PC-3 (cell line): Measurements from ENCODE around the gene PPIL1. TPM values are rescaled to one million over a fixed set of nuclear protein-coding genes. Genes with fewer than 3 reads are reported as not detected.
A peak's percentile ranks its signal among the peaks of the same experiment; 100 is the strongest.

ENCODE experiments used
- ATAC-seq: fragments of 200-7000 bp; cut with Tn5 transposase; 2 replicates; pipeline ENCODE4 v1.9.1; 2020; ENCODE audit warnings: mild to moderate bottlenecking, moderate library complexity
- BruUV-seq: library from RNA; stranded (reverse); fragments of 400-500 nt; replicated peaks from 2 replicates; lab custom pipeline; 2021; lab: Mats Ljungman, UMichigan
- CTCF ChIA-PET: fragments of 300-600 bp; sonication (Branson Sonifier 250); formaldehyde crosslinking; loops from one replicate; lab custom pipeline; 2022; ENCODE audit warnings: antibody characterized with exemption; lab: Charles Lee
- POLR2A ChIA-PET: fragments of 300-600 bp; sonication (Branson Sonifier 250); formaldehyde crosslinking; loops from one replicate; lab custom pipeline; 2022; ENCODE audit warnings: antibody characterized with exemption; ENCODE audit not compliant: unreplicated experiment; lab: Charles Lee
- DNase-seq: peaks from one replicate; pipeline ENCODE4 v3.0.0-alpha.2; 2015
- H2AFZ ChIP-seq: fragments of 300-600 bp; sonication (generic); 2 replicates; pipeline ENCODE4 v1.6.0; 2016; ENCODE audit warnings: antibody characterized with exemption, low read length
- H3F3A ChIP-seq: fragments of 300-600 bp; sonication (generic); one replicate; pipeline ENCODE4 v1.6.0; 2017; ENCODE audit warnings: antibody characterized with exemption, low read length, control low read depth, mild to moderate bottlenecking; ENCODE audit not compliant: unreplicated experiment
- H3K27ac ChIP-seq: fragments of 300-600 bp; sonication (generic); 2 replicates; pipeline ENCODE4 v1.5.1; 2016; ENCODE audit warnings: mild to moderate bottlenecking, low read length
- H3K27me3 ChIP-seq: fragments of 300-600 bp; sonication (generic); 2 replicates; pipeline ENCODE4 v1.6.1; 2016; ENCODE audit warnings: low read length, mixed read lengths
- H3K36me3 ChIP-seq: fragments of 300-600 bp; sonication (generic); 2 replicates; pipeline ENCODE4 v1.6.1; 2016; ENCODE audit warnings: low read depth, mixed run types, low read length, mixed read lengths
- H3K4me1 ChIP-seq: fragments of 300-600 bp; sonication (generic); 2 replicates; pipeline ENCODE4 v1.5.1; 2016; ENCODE audit warnings: low read length; ENCODE audit not compliant: insufficient read depth
- H3K4me2 ChIP-seq: fragments of 300-600 bp; sonication (generic); 2 replicates; pipeline ENCODE4 v1.6.0; 2016; ENCODE audit warnings: low read length
- H3K4me3 ChIP-seq: fragments of 300-600 bp; sonication (generic); 2 replicates; pipeline ENCODE4 v1.5.1; 2016; ENCODE audit warnings: mild to moderate bottlenecking, low read length, mixed read lengths
- H3K79me2 ChIP-seq: fragments of 300-600 bp; sonication (generic); 2 replicates; pipeline ENCODE4 v1.6.1; 2017; ENCODE audit warnings: low read length, mixed read lengths
- H3K9ac ChIP-seq: fragments of 300-600 bp; sonication (generic); 2 replicates; pipeline ENCODE4 v1.6.0; 2016; ENCODE audit warnings: mild to moderate bottlenecking, low read length
- H3K9me2 ChIP-seq: fragments of 300-600 bp; sonication (generic); replicated peaks from 2 replicates; pipeline ENCODE4 v1.6.1; 2016; ENCODE audit warnings: mixed run types, low read length, mixed read lengths
- H3K9me3 ChIP-seq: fragments of 300-600 bp; sonication (generic); 2 replicates; pipeline ENCODE4 v1.6.1; 2016; ENCODE audit warnings: low read length, mixed read lengths
- H4K20me1 ChIP-seq: fragments of 300-600 bp; sonication (generic); 2 replicates; pipeline ENCODE4 v1.6.1; 2016; ENCODE audit warnings: low read length, mixed read lengths
- EZH2 ChIP-seq: fragments of 300-600 bp; sonication (generic); IDR thresholded peaks from one replicate; pipeline ENCODE4 v1.6.1; 2017; ENCODE audit warnings: antibody characterized with exemption, mild to moderate bottlenecking, low read length; ENCODE audit not compliant: unreplicated experiment
- EZH2phosphoT487 ChIP-seq: fragments of 300-600 bp; sonication (generic); IDR thresholded peaks from 2 replicates; pipeline ENCODE4 v1.6.1; 2018; ENCODE audit warnings: mild to moderate bottlenecking, antibody characterized with exemption, low read length, borderline replicate concordance
- intact Hi-C: fragments of 100-400 bp; cut with micrococcal nuclease; formaldehyde crosslinking; loops from 2 replicates; pipeline ENCODE4 v1.9.0; 2023
- total RNA-seq: library from RNA; depleted of rRNA; stranded (reverse); fragments of >200 nt; gene quantifications from 2 replicates; pipeline ENCODE4 v1.2.3, GENCODE V29; 2014
- TF ChIP-seq, protein P1 (sequence below): fragments of 300-600 bp; sonication (generic); conservative IDR thresholded peaks from 2 replicates; pipeline ENCODE4 v1.5.1; 2017; ENCODE audit warnings: antibody characterized with exemption, low read depth, mild to moderate bottlenecking, low read length

PPIL1 gene
- total RNA-seq, 1 experiment from 2014 or later = 39.9 TPM

DNA sequence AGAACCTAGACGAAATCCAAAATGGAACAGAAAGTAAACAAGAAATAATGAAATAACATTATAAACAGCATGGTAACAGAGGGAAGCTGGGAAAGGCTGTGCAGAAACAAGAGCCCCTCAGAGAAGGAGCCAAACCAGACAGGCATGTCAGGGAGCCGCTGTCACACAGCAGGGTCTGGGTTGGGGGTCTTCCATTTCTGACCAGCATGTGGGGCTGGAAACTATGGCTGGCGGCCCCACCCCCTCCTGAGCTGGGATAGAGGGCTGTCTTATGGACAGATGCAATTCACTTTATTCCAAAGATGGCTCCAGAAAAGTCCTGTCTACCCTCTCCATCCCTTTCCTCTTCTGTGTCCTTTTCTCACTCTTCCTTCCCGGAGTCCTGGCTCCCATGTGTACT, 38.5 kb upstream of the PPIL1 start:
- Histone ChIP-seq H3F3A (peaks cover 4% of the 10 kb centered on the region), H3K79me2 (no peaks in the 10 kb centered on the region), H3K4me3 (peak overlapping the region; percentile 35; the same call in 1 of the 2 replicates), H3K27ac (peak overlapping the region; percentile 66), H3K9ac (0 out of 2 replicates have a peak overlapping the region, but pooled peaks have one; percentile 4), H2AFZ (no peak overlapping the region), H3K4me2 (peak overlapping the region; percentile 73), H3K4me1 (peaks cover 47% of the 10 kb centered on the region), H3K27me3 (no peaks in the 10 kb centered on the region), H3K9me3 (no peaks in the 10 kb centered on the region), H3K36me3 (peaks cover 5% of the 10 kb centered on the region; the same call in 1 of the 2 replicates), H3K9me2 (no peaks in the 10 kb centered on the region), H4K20me1 (no peaks in the 10 kb centered on the region)
- POLR2A ChIA-PET = no interaction called here
- no peak for ATAC-seq
- TF ChIP-seq EZH2phosphoT487 (no peak), EZH2 (no peak)
- TF ChIP-seq, protein P1, sequence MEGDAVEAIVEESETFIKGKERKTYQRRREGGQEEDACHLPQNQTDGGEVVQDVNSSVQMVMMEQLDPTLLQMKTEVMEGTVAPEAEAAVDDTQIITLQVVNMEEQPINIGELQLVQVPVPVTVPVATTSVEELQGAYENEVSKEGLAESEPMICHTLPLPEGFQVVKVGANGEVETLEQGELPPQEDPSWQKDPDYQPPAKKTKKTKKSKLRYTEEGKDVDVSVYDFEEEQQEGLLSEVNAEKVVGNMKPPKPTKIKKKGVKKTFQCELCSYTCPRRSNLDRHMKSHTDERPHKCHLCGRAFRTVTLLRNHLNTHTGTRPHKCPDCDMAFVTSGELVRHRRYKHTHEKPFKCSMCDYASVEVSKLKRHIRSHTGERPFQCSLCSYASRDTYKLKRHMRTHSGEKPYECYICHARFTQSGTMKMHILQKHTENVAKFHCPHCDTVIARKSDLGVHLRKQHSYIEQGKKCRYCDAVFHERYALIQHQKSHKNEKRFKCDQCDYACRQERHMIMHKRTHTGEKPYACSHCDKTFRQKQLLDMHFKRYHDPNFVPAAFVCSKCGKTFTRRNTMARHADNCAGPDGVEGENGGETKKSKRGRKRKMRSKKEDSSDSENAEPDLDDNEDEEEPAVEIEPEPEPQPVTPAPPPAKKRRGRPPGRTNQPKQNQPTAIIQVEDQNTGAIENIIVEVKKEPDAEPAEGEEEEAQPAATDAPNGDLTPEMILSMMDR = no peak
- BruUV-seq = no TSS peak
- CTCF ChIA-PET = interaction anchor here (1.7 to 2.1 kb wide), 2 partner anchors 36 to 105 kb away, joined by 9 to 23 read pairs; no protein-coding TSS in a partner anchor
- intact Hi-C loops = loop anchor here (5.0 kb wide), 2 partner anchors 44 to 74 kb away; partner anchors contain the start of gene MTCH1
- no peak for DNase-seq

DNA sequence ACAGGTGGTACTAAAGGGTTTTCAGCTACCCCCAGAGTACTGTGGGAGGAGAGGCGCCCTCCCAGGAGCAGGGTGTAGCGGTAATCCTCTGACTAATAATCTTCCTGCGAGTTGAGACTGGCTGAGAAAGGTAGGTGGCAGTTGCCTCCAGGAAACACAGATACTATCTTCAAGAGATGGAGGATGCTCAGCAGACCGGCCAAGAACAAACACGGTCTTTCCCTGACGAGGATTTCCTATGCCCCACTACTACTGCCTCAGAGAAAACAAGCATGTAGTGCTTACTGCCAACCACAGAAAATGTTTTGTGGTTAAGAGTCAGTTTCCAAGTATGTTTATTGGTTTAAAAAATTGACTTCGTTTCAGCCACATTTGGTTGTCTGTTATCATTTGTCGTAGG, 38.0 kb upstream of the PPIL1 start:
- ChIA-PET CTCF (no interaction called here), POLR2A (no interaction called here)
- Histone ChIP-seq H4K20me1 (no peaks in the 10 kb centered on the region), H3K36me3 (peaks cover 5% of the 10 kb centered on the region; the same call in 1 of the 2 replicates), H3K27ac (peak overlapping the region; percentile 66), H3K9me2 (no peaks in the 10 kb centered on the region), H3K79me2 (no peaks in the 10 kb centered on the region), H3K4me3 (peak overlapping the region; percentile 35; the same call in 1 of the 2 replicates), H2AFZ (no peak overlapping the region), H3K4me1 (peaks cover 52% of the 10 kb centered on the region), H3K9me3 (no peaks in the 10 kb centered on the region), H3K4me2 (peak overlapping the region; percentile 73), H3K9ac (0 out of 2 replicates have a peak overlapping the region, but pooled peaks have one; percentile 1), H3K27me3 (no peaks in the 10 kb centered on the region), H3F3A (peaks cover 4% of the 10 kb centered on the region)
- peak; percentile 88 for ATAC-seq
- intact Hi-C loops = loop anchor here (1.0 to 5.0 kb wide), 4 partner anchors 8 to 106 kb away; partner anchors contain the start of gene MTCH1
- no TSS peak for BruUV-seq
- peak; percentile 96 for DNase-seq
- TF ChIP-seq EZH2phosphoT487 (no peak), EZH2 (no peak)
- TF ChIP-seq, protein P1 = peak; percentile 40; the same call in 1 of the 2 replicates

DNA sequence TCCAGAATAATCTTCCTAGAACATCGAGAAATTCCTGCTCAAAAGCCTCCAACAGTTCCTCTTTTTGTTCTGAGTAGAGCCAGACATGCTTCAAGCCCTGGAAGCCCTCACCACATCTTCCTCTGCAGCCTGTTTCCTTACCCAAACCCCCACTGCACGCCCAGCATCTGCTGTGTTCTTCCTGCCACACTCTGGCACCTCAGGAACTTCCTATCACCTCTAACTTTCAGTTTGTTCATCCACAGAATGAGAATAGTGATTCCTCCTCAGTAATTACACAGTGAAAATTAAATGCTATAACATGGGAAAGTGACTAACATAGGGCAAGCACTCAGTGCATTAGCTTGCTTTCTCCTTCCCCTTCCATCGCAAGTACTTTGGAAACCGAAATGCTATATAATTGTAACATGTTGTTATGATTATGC, 37.4 kb upstream of the PPIL1 start:
- Histone ChIP-seq H2AFZ (no peak overlapping the region), H3K4me2 (peak overlapping the region; percentile 73), H3K79me2 (no peaks in the 10 kb centered on the region), H3K9ac (0 out of 2 replicates have a peak overlapping the region, but pooled peaks have one; percentile 1), H3K27ac (peak overlapping the region; percentile 63), H3K9me2 (no peaks in the 10 kb centered on the region), H3K4me1 (peaks cover 57% of the 10 kb centered on the region), H4K20me1 (no peaks in the 10 kb centered on the region), H3K36me3 (peaks cover 3% of the 10 kb centered on the region; the same call in 1 of the 2 replicates), H3F3A (peaks cover 4% of the 10 kb centered on the region), H3K27me3 (no peaks in the 10 kb centered on the region), H3K4me3 (peak overlapping the region; percentile 5; the same call in 1 of the 2 replicates), H3K9me3 (no peaks in the 10 kb centered on the region)
- ATAC-seq (no peak), DNase-seq (no peak)
- BruUV-seq = no TSS peak
- intact Hi-C loops = loop anchor here (1.0 to 5.0 kb wide), 4 partner anchors 8 to 106 kb away; partner anchors contain the start of gene MTCH1
- no peak for TF ChIP-seq EZH2
- TF ChIP-seq, protein P1 = no peak
- TF ChIP-seq EZH2phosphoT487 = no peak
- ChIA-PET POLR2A (no interaction called here), CTCF (no interaction called here)
